Fibroblast of skin of scalp (primary cell): ENCODE data around the gene TNS3.

Experiments
- DNase-seq: peaks from one replicate; pipeline ENCODE4 v3.0.0-alpha.2; 2013

TNS3 gene

GRCh38 chr7:47401611-47402570 is 180.0 kb downstream of the TNS3 start:
- DNase-seq, result no peak

- no peak for DNase-seq
These were observed 181.1 kb downstream of the TNS3 start for GRCh38 chr7:47400741-47401206.

GRCh38 chr7:47400001-47400400 is 181.9 kb downstream of the TNS3 start:
- no peak for DNase-seq

- no peak for DNase-seq
These were observed 187.1 kb downstream of the TNS3 start for GRCh38 chr7:47394751-47395252.

- no peak for DNase-seq
These were observed 187.7 kb downstream of the TNS3 start for GRCh38 chr7:47394216-47394615.

- DNase-seq, result no peak
These were observed 188.5 kb downstream of the TNS3 start for GRCh38 chr7:47393406-47393805.

GRCh38 chr7:47392241-47392759 is 189.6 kb downstream of the TNS3 start:
- peak; percentile 84 for DNase-seq

GRCh38 chr7:47391726-47392125 is 190.2 kb downstream of the TNS3 start:
- DNase-seq, result no peak

GRCh38 chr7:47390914-47391313 is 191.0 kb downstream of the TNS3 start:
- DNase-seq, result no peak

GRCh38 chr7:47389923-47390630 is 191.8 kb downstream of the TNS3 start:
- DNase-seq, result no peak

- no peak for DNase-seq
These were observed 192.6 kb downstream of the TNS3 start for GRCh38 chr7:47389171-47389922.

- DNase-seq, result no peak
These were observed 194.4 kb downstream of the TNS3 start for GRCh38 chr7:47387506-47387905.

GRCh38 chr7:47386273-47386835 is 195.6 kb downstream of the TNS3 start:
- DNase-seq, result no peak

- no peak for DNase-seq
These were observed 196.3 kb downstream of the TNS3 start for GRCh38 chr7:47385536-47386125.

- DNase-seq, result no peak
These were observed 197.0 kb downstream of the TNS3 start for GRCh38 chr7:47384755-47385535.

- DNase-seq, result no peak
These were observed 198.0 kb downstream of the TNS3 start for GRCh38 chr7:47383696-47384445.

GRCh38 chr7:47383072-47383471 is 198.8 kb downstream of the TNS3 start:
- DNase-seq, result peak; percentile 76

- DNase-seq, result no peak
These were observed 199.7 kb downstream of the TNS3 start for GRCh38 chr7:47382200-47382599.

GRCh38 chr7:47381134-47381495 is 200.8 kb downstream of the TNS3 start:
- DNase-seq, result no peak
